GM12873 (cell line): ENCODE measurements around the gene MYRFL.

ENCODE experiments used
- CTCF ChIP-seq: IDR thresholded peaks from 2 replicates; pipeline ENCODE4 v1.5.1; 2012; ENCODE audit warnings: low read depth, mild to moderate bottlenecking, moderate library complexity, low read length, control low read depth; ENCODE audit not compliant: insufficient read depth; ENCODE audit errors: missing control alignments

Gene MYRFL

DNA sequence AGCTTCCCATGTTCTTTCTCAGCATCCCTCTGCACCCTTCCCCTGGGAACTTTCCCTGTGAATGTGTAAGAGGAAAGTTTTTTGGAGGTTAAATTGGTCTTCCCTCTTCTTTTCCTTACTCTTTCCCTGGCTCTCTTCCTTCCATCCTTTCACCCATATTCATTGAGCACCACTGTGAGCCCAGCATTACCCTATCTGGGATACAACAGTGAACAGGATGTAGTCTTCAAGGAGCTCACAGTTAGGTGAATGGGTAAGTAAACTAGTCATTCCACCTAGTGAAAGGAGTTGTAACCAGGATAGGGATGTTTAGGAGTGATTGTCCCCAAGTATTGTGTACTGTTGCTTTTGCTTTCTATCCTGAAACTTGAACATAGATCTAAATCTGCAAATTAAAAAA is 123.8 kb downstream of the MYRFL start:
- TF ChIP-seq CTCF = no peak

DNA sequence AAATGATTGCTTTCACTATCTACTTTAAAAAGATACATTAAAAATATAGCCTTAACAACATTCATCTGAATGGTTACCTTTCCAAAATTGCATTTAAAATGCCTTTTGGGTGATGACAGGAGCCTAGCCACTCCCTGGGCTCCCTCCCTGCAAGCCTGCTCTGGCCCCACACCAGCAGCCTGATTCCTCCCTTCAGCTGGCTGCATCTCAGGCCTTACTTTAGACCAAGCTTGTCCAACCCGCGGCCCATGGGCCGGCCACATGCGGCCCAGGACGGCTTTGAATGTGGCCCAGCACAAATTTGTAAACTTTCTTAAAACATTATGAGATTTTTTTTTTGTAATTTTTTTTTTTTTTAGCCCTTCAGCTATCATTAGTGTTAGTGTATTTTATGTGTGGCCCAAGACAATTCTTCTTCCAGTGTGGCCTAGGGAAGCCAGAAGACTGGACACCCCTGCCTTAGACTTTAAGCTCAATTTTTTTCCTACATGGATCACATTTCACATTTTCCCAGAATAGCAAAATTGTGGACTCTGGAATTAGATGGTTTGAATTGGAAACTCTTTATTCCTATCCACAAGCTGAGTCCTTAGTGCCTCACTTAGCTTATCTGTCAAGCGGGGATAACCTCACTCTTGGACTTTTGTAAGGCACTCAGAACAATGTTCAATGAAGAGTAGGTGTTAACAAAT is 124.4 kb downstream of the MYRFL start:
- TF ChIP-seq CTCF = no peak

DNA sequence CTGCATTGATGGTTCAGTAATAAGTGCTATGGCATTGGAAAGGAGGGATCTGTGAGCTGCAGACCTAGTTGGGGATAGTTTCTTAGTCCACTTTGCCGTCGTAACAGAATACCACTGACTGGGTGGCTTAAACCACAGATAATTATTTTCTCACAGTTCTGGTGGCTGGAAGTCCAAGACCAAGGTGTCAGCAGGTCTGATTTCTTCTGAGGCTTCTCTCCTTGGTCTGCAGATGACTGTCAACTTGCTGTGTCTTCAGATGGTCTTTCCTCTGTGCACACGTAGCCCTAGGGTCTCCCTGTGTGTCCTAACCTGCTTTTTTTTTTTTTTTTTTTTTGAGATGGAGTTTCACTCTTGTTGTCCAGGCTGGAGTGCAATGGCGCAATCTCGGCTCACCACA is 126.1 kb downstream of the MYRFL start:
- TF ChIP-seq CTCF = no peak

DNA sequence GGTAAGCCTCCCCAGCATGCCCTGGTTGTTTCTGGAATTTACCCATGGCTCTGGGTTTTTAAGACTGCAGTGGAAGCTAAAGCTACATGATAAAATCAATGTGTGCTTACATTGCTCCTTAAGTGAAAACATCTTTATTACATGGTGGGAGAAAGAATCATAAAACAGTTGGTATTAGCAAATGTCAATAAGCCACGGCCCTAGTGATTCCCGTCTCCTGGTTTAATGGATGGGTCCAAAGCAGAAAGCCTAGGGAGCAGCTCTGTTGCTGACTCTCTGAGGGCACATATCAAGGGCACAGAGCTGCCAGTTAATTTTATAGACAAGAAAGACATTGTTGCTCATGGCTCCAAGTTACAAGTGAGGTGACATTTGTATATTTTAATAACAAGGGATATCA is 127.9 kb downstream of the MYRFL start:
- TF ChIP-seq CTCF = no peak

GRCh38 chr12:69961246-69961645 is 136.2 kb downstream of the MYRFL start:
- TF ChIP-seq CTCF = no peak

DNA sequence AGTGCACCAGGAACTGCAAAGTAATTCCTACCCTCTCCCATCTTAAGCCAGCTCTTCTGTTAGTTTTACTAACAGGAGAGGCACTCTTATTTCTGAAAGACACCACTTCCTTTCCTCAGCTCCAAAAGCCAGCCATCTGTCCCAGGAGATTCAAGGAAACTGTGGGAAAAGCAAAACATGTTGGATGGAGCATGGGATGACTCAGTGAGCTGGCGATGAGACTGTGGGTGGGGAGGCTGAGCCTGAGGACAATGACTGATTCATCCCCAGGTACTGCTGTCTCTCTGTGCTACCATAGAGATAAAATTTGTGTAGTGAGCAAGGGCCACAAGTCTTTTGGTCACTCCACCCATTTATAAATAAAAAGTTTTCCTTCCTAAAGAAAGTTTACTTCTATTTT is 141.4 kb downstream of the MYRFL start:
- no peak for TF ChIP-seq CTCF

- no peak for TF ChIP-seq CTCF
These were observed 141.8 kb downstream of the MYRFL start for GRCh38 chr12:69966839-69967238.
